HEK293 (cell line): ENCODE data around the gene ZNF484.

Source experiments
- CTCF ChIP-seq: fragments of 450-650 bp; formaldehyde crosslinking; IDR thresholded peaks from 2 replicates; pipeline ENCODE4 v1.5.1; 2016; ENCODE audit warnings: missing biosample characterization, missing genetic modification characterization
- YY2 ChIP-seq: fragments of 450-650 bp; formaldehyde crosslinking; IDR thresholded peaks from 2 replicates; pipeline ENCODE4 v1.5.1; 2016; ENCODE audit warnings: missing biosample characterization, missing genetic modification characterization

- no peak for TF ChIP-seq CTCF
- no peak for TF ChIP-seq YY2 (tag by site-specific recombination)
These were observed 34.0 kb upstream of the ZNF484 start for GRCh38 chr9:92911511-92912475.
